ENCODE measurements around the gene MROH2A. TPM values are rescaled to one million over a fixed set of nuclear protein-coding genes. Genes with fewer than 3 reads are reported as not detected.

MROH2A gene
- total RNA-seq, 2 experiments from 2014 or later = not detected

DNA sequence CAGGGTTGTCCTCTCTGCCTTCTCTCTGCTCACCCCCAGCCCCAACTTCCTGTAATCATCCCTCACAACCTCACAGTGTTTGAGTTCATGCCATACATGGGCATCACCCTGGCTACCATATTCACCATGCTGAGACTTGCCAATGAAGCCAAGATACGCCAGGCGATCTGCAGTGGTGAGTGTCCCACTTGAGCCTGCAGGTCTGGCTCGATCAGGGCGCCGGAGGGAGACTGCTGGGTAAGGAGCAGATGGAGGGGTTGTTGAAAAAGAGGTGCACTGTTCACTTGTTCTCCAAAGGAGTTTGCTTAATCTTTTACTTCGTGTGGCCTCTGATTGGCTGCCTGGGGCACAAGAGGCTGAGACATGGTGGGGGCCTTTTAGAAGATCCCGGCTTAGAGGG lies 14.6 kb downstream of the MROH2A start:
- ATAC-seq = no peak
- ChIA-PET CTCF (no interaction called here), POLR2A (no interaction called here)
- H3K36me3 Mint-ChIP-seq (ENCODE audit: low read depth) = no peaks in the 10 kb centered on the region
- H3K4me3 Mint-ChIP-seq = no peak overlapping the region
- H3K27ac Mint-ChIP-seq = no peak overlapping the region
- no peaks in the 10 kb centered on the region for H3K27me3 Mint-ChIP-seq
- no peaks in the 10 kb centered on the region for H3K4me1 Mint-ChIP-seq (ENCODE audit: low read depth)
- DNase-seq = no peak
- TF ChIP-seq, protein P1, sequence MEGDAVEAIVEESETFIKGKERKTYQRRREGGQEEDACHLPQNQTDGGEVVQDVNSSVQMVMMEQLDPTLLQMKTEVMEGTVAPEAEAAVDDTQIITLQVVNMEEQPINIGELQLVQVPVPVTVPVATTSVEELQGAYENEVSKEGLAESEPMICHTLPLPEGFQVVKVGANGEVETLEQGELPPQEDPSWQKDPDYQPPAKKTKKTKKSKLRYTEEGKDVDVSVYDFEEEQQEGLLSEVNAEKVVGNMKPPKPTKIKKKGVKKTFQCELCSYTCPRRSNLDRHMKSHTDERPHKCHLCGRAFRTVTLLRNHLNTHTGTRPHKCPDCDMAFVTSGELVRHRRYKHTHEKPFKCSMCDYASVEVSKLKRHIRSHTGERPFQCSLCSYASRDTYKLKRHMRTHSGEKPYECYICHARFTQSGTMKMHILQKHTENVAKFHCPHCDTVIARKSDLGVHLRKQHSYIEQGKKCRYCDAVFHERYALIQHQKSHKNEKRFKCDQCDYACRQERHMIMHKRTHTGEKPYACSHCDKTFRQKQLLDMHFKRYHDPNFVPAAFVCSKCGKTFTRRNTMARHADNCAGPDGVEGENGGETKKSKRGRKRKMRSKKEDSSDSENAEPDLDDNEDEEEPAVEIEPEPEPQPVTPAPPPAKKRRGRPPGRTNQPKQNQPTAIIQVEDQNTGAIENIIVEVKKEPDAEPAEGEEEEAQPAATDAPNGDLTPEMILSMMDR (IDR thresholded peaks at IDR 0.05) = no peak
- no peaks in the 10 kb centered on the region for H3K9me3 Mint-ChIP-seq
- intact Hi-C loops (cut with micrococcal nuclease) = no loop called here

DNA sequence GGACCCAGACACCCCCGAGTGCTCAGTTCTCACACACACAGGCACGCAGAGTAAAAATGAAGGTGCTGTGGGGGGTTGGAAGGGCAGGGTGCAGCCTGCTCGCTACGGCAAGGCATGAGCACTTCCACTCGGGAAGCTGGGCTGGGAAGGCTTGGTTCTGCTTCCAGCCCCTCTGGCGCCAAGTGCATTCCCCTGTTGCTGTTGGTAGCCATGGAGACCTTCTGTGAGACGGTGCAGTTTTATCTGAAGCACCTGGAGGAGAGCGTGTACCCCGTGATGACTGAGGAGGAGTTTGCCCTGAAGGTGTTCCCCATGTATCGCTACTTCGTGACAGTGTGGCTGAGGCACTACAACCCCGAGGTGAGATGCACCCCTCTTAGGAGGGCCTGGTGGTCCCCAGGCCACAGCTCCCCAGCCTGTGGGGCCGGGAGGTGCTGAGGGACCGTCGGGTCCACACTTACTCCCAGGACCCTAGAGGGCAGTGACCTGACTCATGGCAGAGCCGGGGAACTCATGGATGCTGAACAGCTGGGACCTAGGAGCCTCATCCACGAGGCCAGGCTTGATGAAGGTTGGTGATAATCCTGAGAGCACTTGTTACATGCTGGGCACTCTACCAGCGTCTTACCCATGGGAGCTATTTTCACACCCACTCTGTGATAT lies 15.5 kb downstream of the MROH2A start:
- ATAC-seq (no peak), DNase-seq (no peak)
- intact Hi-C loops (cut with micrococcal nuclease) = no loop called here
- ChIA-PET CTCF (no interaction called here), POLR2A (no interaction called here)
- Mint-ChIP-seq H3K4me3 (no peak overlapping the region), H3K9me3 (no peaks in the 10 kb centered on the region), H3K36me3 (ENCODE audit: low read depth) (no peaks in the 10 kb centered on the region), H3K27me3 (no peaks in the 10 kb centered on the region), H3K27ac (no peak overlapping the region), H3K4me1 (ENCODE audit: low read depth) (no peaks in the 10 kb centered on the region)
- TF ChIP-seq, protein P1 (IDR thresholded peaks at IDR 0.05) = no peak

DNA sequence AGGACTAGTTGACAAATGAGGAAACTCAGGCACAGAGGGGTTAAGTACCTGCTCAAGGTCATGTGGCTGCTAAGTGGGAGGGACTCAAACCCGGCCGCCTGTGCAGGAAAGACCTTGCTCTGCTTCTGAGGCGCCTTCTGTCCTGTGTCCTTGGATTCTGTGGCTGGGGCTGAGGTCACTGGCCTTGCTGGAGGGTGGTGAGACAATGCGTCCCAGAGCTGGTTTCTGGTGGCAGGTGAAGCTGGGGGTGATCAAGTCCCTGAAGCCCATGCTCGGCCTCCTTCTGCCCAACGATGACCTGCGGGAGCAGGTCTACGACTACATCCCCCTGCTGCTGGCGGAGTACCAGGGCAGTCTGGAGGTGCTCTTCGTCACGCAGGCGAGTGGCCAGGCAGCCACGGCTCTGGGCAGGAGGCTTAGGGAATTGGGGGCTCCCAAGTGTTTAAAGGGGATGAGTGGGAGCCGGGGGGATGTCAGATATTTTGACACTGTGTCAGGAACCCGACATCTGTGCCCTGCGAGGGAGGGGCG lies 16.1 kb downstream of the MROH2A start:
- TF ChIP-seq, protein P1 (IDR thresholded peaks at IDR 0.05) = no peak
- intact Hi-C loops (cut with micrococcal nuclease) = no loop called here
- Mint-ChIP-seq H3K4me1 (ENCODE audit: low read depth) (no peaks in the 10 kb centered on the region), H3K36me3 (ENCODE audit: low read depth) (no peaks in the 10 kb centered on the region), H3K4me3 (no peak overlapping the region), H3K27ac (no peak overlapping the region), H3K9me3 (no peaks in the 10 kb centered on the region), H3K27me3 (no peaks in the 10 kb centered on the region)
- ChIA-PET POLR2A (no interaction called here), CTCF (no interaction called here)
- DNase-seq = no peak
- no peak for ATAC-seq

DNA sequence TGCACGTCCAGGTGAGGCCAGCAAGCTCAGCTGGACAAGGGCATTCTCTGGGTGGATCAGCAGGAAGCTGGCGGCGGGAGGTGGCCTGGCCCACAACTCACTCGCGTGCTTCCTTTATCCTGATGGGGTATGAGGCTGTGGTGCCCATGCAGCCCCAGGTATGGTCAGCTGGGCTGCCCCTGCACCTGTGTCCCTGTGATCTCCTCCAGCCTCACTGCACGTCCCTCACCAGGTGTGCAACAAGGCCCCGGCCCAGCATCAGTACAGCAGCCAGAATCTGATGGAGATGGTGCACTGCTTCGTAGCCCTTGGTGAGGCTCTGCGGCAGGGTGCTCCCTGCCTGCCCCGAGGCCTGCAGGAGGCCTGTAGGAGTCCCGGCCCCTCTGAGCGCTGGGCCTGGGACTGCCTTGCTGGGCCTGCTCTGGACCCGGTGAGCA lies 17.6 kb downstream of the MROH2A start:
- no peak overlapping the region for H3K4me3 Mint-ChIP-seq
- intact Hi-C loops (cut with micrococcal nuclease) = no loop called here
- H3K36me3 Mint-ChIP-seq (ENCODE audit: low read depth) = no peaks in the 10 kb centered on the region
- ChIA-PET CTCF (interaction anchor here (1.7 kb wide), 1 partner anchor 9 kb away, joined by 5 read pairs; no protein-coding TSS in a partner anchor), POLR2A (no interaction called here)
- ATAC-seq (no peak), DNase-seq (no peak)
- TF ChIP-seq, protein P1 (IDR thresholded peaks at IDR 0.05) = no peak
- H3K4me1 Mint-ChIP-seq (ENCODE audit: low read depth) = no peaks in the 10 kb centered on the region
- no peaks in the 10 kb centered on the region for H3K27me3 Mint-ChIP-seq
- no peak overlapping the region for H3K27ac Mint-ChIP-seq
- no peaks in the 10 kb centered on the region for H3K9me3 Mint-ChIP-seq

DNA sequence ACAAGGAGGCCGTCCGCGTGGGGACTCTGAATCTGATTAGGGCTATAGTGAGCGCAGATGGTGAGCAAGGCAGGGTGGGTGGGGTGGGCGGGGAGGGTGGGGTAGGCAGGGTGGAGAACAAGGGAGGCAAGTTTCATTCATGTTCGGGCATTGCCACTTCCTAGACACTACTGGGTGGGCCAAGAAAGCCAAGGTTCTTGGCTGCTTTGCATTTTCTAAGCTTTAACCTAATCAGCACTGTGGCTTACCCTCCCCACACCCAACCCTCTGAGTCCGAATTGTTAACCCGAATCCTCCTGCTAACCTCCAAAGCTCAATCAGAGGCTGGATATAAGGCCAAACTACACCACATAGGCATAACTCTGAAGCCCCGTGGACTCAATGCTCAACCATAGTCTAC lies 18.1 kb downstream of the MROH2A start:
- H3K9me3 Mint-ChIP-seq = no peaks in the 10 kb centered on the region

More for the DNA sequence above, 18.1 kb downstream of the MROH2A start:
- no peaks in the 10 kb centered on the region for H3K36me3 Mint-ChIP-seq (ENCODE audit: low read depth)
- ChIA-PET CTCF (interaction anchor here (1.7 kb wide), 1 partner anchor 9 kb away, joined by 5 read pairs; no protein-coding TSS in a partner anchor), POLR2A (no interaction called here)
- no peak for ATAC-seq
- TF ChIP-seq, protein P1 (IDR thresholded peaks at IDR 0.05) = no peak
- no peak overlapping the region for H3K27ac Mint-ChIP-seq
- H3K4me3 Mint-ChIP-seq = no peak overlapping the region
- intact Hi-C loops (cut with micrococcal nuclease) = no loop called here
- H3K27me3 Mint-ChIP-seq = no peaks in the 10 kb centered on the region
- H3K4me1 Mint-ChIP-seq (ENCODE audit: low read depth) = peaks cover 2% of the 10 kb centered on the region
- no peak for DNase-seq

Measured in activated CD8-positive, alpha-beta T cell treated with anti-CD3 and anti-CD28 coated beads for 36 hours (primary cell).